ENCODE data around the gene SMG5.

The SMG5 gene

GRCh38 chr1:156241926-156242325 lies 40.7 kb downstream of the SMG5 start, which contains the start of gene BGLAP:
TSS of gene BGLAP (plus strand) at chr1:156242184. CDS start at chr1:156242232, 48 bp downstream.
- FAIRE-seq, result no peak

DNA sequence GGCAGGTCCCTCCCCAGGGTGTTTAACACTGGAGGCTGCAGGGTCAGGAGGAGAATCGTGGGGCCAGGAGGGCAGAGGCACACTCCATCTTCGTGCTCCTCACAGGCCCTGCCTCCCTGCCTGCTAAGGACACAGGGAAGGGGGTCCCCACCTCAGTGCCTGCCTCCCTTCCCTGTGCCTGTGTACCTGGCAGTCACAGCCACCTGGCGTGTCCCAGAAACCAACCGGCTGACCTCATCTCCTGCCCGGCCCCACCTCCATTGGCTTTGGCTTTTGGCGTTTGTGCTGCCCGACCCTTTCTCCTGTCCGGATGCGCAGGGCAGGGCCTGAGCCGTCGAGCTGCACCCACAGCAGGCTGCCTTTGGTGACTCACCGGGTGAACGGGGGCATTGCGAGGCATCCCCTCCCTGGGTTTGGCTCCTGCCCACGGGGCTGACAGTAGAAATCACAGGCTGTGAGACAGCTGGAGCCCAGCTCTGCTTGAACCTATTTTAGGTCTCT lies 41.3 kb downstream of the SMG5 start:
- FAIRE-seq, result no peak

DNA sequence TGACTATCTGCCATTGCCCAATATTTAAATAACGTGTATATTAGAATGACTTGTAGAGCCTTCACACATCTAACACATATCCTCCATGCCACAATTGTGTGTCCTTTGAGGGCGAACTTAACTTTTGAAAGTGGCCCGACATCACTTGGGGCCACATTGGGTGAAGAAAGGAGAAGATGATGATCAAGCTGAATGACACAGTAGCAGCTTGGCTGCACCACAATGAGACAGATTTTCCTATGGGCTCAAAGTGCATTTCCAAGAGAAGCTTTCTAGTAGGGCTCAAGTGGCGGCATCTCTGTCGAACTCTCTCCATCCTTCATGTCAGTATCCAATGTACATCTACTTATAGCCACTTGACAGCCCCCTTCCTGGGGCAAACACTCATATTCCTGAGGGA lies 44.4 kb downstream of the SMG5 start:
- no peak for FAIRE-seq

GRCh38 chr1:156236164-156236563 lies 46.5 kb downstream of the SMG5 start:
- FAIRE-seq, result no peak

GRCh38 chr1:156233426-156234127 lies 49.0 kb downstream of the SMG5 start:
- FAIRE-seq, result no peak

GRCh38 chr1:156232201-156232894 lies 50.3 kb downstream of the SMG5 start:
- FAIRE-seq, result no peak

DNA sequence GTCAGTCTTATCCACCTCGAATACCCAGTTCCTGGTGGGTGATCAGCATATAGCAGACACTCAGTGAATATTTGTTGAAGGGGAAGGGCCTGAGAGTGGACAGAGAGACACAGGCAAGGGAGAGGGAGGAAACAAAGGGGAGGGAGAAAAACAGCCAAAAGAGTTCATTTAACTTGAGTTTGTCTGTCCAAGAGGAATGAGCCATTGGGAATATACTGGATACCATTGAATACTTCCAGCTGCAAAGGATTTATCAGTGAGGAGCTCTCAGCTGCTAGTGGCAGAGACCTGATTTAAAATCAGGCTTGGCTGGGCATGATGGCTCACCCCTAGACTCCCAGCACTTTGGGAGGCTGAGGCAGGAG lies 52.2 kb downstream of the SMG5 start:
- FAIRE-seq, result no peak

DNA sequence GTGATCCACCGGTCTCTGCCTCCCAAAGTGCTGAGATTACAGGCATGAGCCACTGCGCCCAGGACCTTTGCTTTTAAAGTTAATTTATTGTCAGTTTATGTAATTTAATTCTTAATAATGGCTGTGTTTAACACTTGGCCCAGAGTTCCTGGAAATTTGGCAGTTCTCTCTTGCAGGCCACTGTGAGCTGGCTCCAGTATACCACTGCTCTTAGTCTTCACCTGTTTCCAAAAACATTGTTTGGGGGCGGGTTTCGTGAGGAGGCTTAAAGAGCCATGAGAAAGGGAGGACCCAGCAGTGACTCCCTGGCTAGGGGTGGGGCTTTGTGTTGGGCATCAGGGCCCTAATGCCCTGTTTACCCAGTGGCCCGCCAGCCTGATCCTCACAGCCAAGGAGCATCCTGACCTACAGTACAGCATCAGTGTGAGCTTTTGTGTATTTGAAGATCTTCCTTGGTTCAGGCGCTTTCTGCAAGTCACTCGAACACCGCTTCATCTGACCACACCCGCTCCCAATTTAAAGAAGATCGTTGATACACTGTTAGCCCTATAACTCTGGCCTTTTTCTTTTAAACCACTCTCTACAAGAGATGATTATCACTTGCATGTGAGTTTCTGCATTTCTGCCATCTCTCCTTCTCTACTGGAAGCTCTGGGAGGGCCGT lies 52.7 kb downstream of the SMG5 start:
- FAIRE-seq, result no peak

- no peak for FAIRE-seq
Measured at GRCh38 chr1:156228501-156228900, 54.1 kb downstream of the SMG5 start.

DNA sequence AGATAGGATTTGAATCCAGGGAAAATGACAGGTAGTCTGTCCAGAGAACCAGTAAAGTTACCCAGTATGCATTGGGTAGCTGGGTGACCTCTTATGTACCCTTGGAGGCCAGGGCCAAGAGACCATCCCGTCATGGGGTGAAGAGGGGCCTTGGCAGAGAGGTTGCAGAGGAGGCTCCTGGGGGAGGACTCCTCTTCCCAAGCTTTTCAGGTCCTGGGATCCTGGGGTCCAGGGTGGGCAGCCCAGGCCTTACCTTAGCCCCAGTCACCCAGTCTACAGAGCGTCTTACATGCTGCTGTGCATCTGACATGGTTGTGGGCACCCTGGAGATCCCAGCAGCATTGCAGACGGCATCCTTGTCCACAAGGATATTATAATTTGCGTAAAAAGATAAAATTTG lies 55.8 kb downstream of the SMG5 start:
- no peak for FAIRE-seq

DNA sequence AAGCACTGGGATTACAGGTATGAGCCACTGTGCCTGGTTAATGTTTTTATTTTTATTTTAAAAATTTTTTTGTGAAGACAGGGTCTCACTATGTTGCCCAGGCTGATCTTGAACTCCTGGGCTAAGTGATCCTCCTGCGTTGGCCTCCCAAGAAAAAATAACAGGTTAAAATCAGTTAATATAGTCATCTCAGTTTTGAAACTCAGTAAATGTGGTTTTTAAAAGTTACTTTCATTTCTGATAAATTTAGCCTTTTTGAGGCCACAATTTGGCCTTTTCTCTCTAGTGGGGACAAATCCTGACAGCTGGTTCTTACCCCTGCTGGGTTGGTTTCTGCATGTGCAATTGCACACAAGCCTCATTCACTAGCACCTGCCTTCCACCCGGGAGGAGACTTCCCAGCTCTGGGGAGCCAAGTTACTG lies 56.5 kb downstream of the SMG5 start:
- FAIRE-seq, result no peak

DNA sequence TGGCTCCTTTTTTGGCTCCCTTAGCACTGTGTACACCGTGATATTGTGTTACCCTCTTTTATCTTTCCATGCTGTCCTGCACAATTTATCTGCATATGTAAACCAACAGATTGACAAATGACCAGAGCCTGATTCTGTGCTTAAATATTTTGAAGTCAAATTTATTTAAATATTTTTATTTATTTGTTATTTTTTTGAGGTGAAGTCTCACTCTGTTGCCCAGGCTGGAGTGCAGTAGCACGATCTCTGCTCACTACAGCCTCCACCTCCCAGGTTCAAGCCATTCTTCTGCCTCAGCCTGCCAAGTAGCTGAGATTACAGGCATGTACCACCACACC lies 57.0 kb downstream of the SMG5 start:
- FAIRE-seq, result no peak

DNA sequence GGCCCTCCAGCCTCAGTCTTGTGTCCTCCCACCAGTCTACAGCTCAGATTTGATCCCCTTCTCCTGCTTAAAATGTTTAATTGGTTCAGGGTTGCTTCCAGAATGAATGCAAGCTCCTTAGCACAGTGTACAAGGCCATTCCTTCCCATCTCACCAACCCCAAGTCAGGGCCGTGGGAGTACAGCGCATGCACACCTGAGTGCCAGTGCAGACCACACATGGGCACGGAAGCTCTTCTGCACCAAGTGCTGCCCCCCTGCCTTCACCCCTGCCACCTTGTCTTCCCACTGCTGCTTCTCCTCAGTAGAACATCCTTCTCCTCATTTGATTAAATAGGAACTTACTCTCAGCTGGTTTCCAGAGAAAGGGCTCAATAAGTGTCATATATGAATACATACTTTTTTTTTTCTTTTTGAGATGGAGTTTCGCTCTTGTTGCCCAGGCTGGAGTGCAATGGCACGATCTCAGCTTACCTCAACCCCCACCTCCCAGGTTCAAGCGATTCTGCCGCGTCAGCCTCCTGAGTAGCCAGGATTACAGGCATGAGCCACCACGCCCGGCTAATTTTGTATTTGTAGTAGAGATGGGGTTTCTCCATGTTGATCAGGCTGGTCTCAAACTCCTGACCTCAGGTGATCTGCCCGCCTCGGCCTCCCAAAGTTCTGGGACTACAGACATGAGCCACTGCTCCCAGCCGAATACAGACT lies 60.5 kb downstream of the SMG5 start:
- FAIRE-seq, result no peak

- no peak for FAIRE-seq
Measured at GRCh38 chr1:156220226-156220625, 62.4 kb downstream of the SMG5 start.

DNA sequence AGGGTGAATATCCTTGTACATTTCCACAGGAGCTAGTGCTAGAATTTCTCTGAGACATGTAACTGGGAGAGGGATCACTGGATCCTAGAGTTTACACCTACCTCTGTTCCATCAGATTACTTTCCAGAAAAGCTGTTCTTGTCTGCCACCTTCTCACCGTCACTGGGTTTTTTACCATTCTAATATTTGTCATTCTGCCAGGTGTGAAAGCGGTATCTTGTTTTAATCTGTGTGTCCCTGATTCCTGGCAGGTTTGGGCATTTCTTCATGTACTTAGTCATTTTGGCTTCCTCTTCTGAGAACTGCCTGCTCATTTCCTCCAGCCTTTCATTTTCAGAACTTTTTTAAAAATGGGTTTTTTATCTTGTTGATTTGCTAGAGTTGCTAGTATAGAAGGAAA lies 64.8 kb downstream of the SMG5 start:
- no peak for FAIRE-seq

DNA sequence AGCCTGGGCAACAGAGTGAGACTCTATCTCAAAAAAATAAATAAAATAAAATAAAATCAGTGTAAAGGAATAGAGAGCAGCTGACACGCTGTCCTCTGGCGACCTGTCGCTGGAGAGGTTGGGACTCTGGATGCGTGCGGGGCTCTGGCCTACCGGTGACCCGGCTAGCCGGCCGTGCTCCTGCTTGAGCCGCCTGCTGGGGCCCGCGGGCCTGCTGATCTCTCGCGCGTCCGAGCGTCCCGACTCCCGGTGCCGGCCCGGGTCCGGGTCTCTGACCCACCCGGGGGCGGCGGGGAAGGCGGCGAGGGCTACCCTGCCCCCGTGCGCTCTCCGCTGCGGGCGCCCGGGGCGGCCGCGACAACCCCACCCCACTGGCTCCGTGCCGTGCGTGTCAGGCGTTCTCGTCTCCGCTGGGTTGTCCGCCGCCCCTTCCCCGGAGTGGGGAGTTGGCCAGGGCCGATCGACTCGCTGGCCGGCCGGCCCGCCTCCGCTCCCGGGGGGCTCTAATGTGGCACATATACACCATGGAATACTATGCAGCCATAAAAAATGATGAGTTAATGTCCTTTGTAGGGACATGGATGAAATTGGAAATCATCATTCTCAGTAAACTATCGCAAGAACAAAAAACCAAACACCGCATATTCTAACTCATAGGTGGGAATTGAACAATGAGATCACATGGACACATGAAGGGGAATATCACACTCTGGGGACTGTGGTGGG lies 66.1 kb downstream of the SMG5 start:
- peak; percentile 98 for FAIRE-seq

DNA sequence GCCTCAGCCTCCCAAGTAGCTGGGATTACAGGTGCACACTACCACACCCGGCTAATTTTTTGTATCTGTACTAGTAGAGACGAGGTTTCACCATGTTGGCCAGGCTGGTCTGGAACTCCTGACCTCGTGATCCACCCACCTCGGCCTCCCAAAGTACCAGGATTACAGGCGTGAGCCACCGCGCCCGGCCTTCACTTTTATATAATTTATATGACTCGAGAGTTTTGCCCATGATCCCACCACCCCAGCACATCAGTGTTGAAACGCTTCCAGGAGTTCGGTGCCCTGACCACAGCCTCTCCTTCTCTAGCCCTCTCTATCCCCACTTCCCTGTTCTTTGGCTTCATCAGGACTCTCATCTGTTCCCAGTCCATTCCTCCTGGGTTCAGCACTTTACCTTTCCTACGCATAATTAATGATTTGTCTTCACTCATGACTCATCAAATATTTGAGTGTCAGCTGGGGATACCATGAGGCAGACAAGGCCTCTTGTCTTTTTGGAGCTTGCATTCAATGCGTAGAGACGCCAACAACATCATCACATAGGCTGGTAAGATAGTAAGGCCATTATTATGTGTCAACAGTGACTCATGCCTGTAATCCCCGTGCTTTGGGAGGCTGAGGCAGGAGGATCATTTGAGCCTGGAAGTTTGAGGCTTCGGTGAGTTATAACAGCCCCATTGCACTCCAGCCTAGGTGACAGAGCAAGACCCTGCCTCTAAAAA lies 68.4 kb downstream of the SMG5 start:
- no peak for FAIRE-seq

- no peak for FAIRE-seq
Measured at GRCh38 chr1:156213644-156213966, 69.0 kb downstream of the SMG5 start.

GRCh38 chr1:156212833-156213643 lies 69.6 kb downstream of the SMG5 start, which contains the start of gene PMF1:
TSS of gene PMF1 (plus strand) at chr1:156213007. CDS start at chr1:156213016, 9 bp downstream.
- FAIRE-seq, result no peak

DNA sequence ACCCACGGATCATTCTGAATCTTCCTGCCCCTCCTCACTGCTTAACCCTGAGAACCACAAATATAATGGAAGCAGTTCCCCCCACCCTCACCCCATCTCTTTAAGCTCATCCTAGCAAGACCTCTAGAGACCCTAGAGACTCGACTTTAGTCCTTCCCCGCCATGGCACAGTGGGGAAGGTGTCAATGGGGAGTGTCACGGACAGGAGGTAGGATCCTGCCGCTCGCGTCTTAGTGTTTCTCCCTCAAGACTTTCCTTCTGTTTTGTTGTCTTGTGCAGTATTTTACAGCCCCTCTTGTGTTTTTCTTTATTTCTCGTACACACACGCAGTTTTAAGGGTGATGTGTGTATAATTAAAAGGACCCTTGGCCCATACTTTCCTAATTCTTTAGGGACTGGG lies 70.5 kb downstream of the SMG5 start:
- FAIRE-seq, result no peak

GRCh38 chr1:156211243-156211642 lies 71.4 kb downstream of the SMG5 start:
- no peak for FAIRE-seq
